SK-N-MC (cell line): ENCODE data around the gene PLAA.

Experiments
- DNase-seq: peaks from one replicate; pipeline ENCODE4 v3.0.0-alpha.2; 2011; ENCODE audit warnings: low read depth, low spot score
- H3K27ac ChIP-seq: fragments of 200-600 bp; sonication (generic); 2 replicates; pipeline ENCODE4 v1.5.1; 2016; ENCODE audit warnings: mixed run types
- H3K36me3 ChIP-seq: fragments of 200-600 bp; sonication (generic); 2 replicates; pipeline ENCODE4 v1.6.1; 2017; ENCODE audit warnings: antibody characterized with exemption, low read length, mixed read lengths; ENCODE audit not compliant: insufficient read depth
- H3K4me3 ChIP-seq: fragments of 200-600 bp; sonication (generic); 2 replicates; pipeline ENCODE4 v1.5.1; 2016
- H3K9ac ChIP-seq: fragments of 200-600 bp; sonication (generic); 2 replicates; pipeline ENCODE4 v1.8.0; 2017; ENCODE audit warnings: mixed run types, mixed read lengths; ENCODE audit not compliant: insufficient read length
- H3K9me3 ChIP-seq: fragments of 200-600 bp; sonication (generic); 2 replicates; pipeline ENCODE4 v1.6.1; 2017; ENCODE audit warnings: low read depth, mild to moderate bottlenecking, antibody characterized with exemption, low read length, moderate library complexity, mixed read lengths
- EZH2 ChIP-seq: fragments of 200-600 bp; sonication (generic); IDR thresholded peaks from one replicate; pipeline ENCODE4 v1.6.1; 2017; ENCODE audit warnings: antibody characterized with exemption
- FOXP2 ChIP-seq: optimal IDR thresholded peaks from 2 replicates; pipeline ENCODE3; 2011; ENCODE audit warnings: mild to moderate bottlenecking, moderate library complexity; ENCODE audit not compliant: insufficient read depth; ENCODE audit errors: extremely low read length, control extremely low read depth
- POLR2AphosphoS5 ChIP-seq: IDR thresholded peaks from 2 replicates; pipeline ENCODE4 v1.6.1; 2012; ENCODE audit warnings: mild to moderate bottlenecking, low read depth, low read length, borderline replicate concordance

The PLAA gene

GRCh38 chr9:26955921-26956859 is 9.1 kb upstream of the PLAA start, which contains the start of gene IFT74:
TSS of gene IFT74 (plus strand) at chr9:26956412. CDS start at chr9:26961968, 5,556 bp downstream.
- DNase-seq: peak; percentile 94
- peak; percentile 54 for TF ChIP-seq FOXP2
- TF ChIP-seq POLR2AphosphoS5: peak; percentile 80
- TF ChIP-seq EZH2: no peak
- no peaks in the 10 kb centered on the region for H3K9me3 ChIP-seq
- peak within 1 kb of the TSS; percentile 84 for H3K27ac ChIP-seq
- peak within 1 kb of the TSS; percentile 90 for H3K9ac ChIP-seq
- peak within 1 kb of the TSS; percentile 89 for H3K4me3 ChIP-seq
- no peaks in the 10 kb centered on the region for H3K36me3 ChIP-seq

- TF ChIP-seq FOXP2: no peak
- no peak for TF ChIP-seq POLR2AphosphoS5
- TF ChIP-seq EZH2: no peak
- no peak for DNase-seq
- H3K36me3 ChIP-seq: no peaks in the 10 kb centered on the region
- peak overlapping the region; percentile 84 for H3K27ac ChIP-seq
- peak overlapping the region; percentile 89 for H3K4me3 ChIP-seq
- peak overlapping the region; percentile 90 for H3K9ac ChIP-seq
- no peaks in the 10 kb centered on the region for H3K9me3 ChIP-seq
These were observed 8.3 kb upstream of the PLAA start for GRCh38 chr9:26955222-26955903.

GRCh38 chr9:26954050-26954508 is 7.0 kb upstream of the PLAA start:
- Histone ChIP-seq H3K4me3 (no peak overlapping the region), H3K9ac (no peak overlapping the region), H3K27ac (no peak overlapping the region), H3K36me3 (no peaks in the 10 kb centered on the region), H3K9me3 (no peaks in the 10 kb centered on the region)
- no peak for TF ChIP-seq FOXP2
- no peak for TF ChIP-seq POLR2AphosphoS5
- no peak for TF ChIP-seq EZH2
- DNase-seq: no peak

- DNase-seq: no peak
- Histone ChIP-seq H3K9ac (no peak overlapping the region), H3K4me3 (no peak overlapping the region), H3K27ac (no peak overlapping the region), H3K36me3 (no peaks in the 10 kb centered on the region), H3K9me3 (no peaks in the 10 kb centered on the region)
- no peak for TF ChIP-seq POLR2AphosphoS5
- no peak for TF ChIP-seq EZH2
- no peak for TF ChIP-seq FOXP2
These were observed 4.8 kb upstream of the PLAA start for GRCh38 chr9:26951794-26952193.

GRCh38 chr9:26950521-26950920 is 3.5 kb upstream of the PLAA start:
- no peak for TF ChIP-seq POLR2AphosphoS5
- no peak for TF ChIP-seq FOXP2
- TF ChIP-seq EZH2: no peak
- no peak overlapping the region for H3K4me3 ChIP-seq
- no peak overlapping the region for H3K27ac ChIP-seq
- DNase-seq: no peak
- H3K36me3 ChIP-seq: no peaks in the 10 kb centered on the region
- H3K9me3 ChIP-seq: no peaks in the 10 kb centered on the region
- H3K9ac ChIP-seq: no peak overlapping the region

- Histone ChIP-seq H3K4me3 (no peak overlapping the region), H3K27ac (no peak overlapping the region), H3K9me3 (no peaks in the 10 kb centered on the region), H3K36me3 (peaks cover under 1% of the 10 kb centered on the region), H3K9ac (no peak overlapping the region)
- TF ChIP-seq POLR2AphosphoS5 (no peak), FOXP2 (no peak), EZH2 (no peak)
- DNase-seq: no peak
These were observed 2.6 kb upstream of the PLAA start for GRCh38 chr9:26949637-26950069.

- H3K36me3 ChIP-seq: peaks cover 17% of the 10 kb centered on the region
- TF ChIP-seq POLR2AphosphoS5 (no peak), EZH2 (no peak), FOXP2 (no peak)
- H3K4me3 ChIP-seq: peak overlapping the region; percentile 99
- no peaks in the 10 kb centered on the region for H3K9me3 ChIP-seq
- H3K9ac ChIP-seq: peak overlapping the region; percentile 99
- DNase-seq: no peak
- H3K27ac ChIP-seq: peak overlapping the region; percentile 93
These were observed 694 bp upstream of the PLAA start for GRCh38 chr9:26947736-26948135.

GRCh38 chr9:26945591-26945990 is 1.5 kb downstream of the PLAA start:
- H3K27ac ChIP-seq: peak overlapping the region; percentile 93; the same call in 1 of the 2 replicates
- no peak for DNase-seq
- peak overlapping the region; percentile 99 for H3K9ac ChIP-seq
- peak overlapping the region; percentile 99 for H3K4me3 ChIP-seq
- H3K36me3 ChIP-seq: peaks cover 34% of the 10 kb centered on the region
- TF ChIP-seq POLR2AphosphoS5 (no peak), FOXP2 (no peak), EZH2 (no peak)
- H3K9me3 ChIP-seq: 0 out of 2 replicates have a peak, but pooled peaks cover 3% of the 10 kb centered on the region
